Measurements from ENCODE around the gene DUSP7. TPM values are rescaled to one million over a fixed set of nuclear protein-coding genes. Genes with fewer than 3 reads are reported as not detected.

The DUSP7 gene
- total RNA-seq, 1 experiment from 2014 or later: 18.8 TPM

DNA sequence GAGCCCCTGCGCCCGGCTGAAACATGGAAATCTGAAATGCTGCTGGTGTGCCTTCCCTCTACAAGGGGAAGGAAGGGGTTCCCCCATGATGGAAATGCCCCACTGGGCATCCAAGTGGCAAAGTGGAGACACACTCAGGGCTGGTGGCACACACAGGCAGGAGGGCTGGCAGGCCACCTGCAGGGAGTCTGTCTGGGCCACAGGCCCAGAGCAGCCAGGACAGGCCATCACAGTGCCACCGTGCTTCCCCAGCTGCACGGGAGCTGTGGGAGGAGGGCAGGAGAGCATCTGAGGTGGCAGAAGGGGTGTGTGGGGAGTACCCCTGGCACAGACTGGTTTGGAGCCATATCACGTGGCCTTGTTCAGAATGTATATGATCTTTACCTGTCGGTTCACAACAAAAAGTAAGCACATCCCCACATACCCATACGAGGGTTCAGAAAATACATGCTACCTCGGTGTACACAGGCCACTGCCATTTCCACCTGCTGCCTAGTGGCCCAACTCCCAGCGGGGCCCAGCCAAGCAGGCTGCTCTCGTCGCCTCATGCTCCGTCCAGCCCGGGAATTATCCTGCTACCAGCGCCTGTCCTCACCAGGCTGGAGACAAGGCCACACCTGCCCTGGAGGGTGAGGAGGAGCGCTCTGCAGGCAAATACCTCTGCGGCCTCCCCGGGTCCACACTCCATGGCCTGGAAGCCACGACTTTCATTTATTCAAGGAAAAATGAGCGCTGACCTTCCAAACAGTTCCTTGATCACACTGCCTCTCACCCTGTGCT is 22.6 kb upstream of the DUSP7 start:
- ATAC-seq (no peak), DNase-seq (ENCODE audit: low spot score) (no peak)
- POLR2A ChIA-PET: no interaction called here
- CTCF ChIA-PET: interaction anchor here (0.6 to 3.3 kb wide), 8 partner anchors 15 to 74 kb away, joined by 3 to 20 read pairs (median 4); no protein-coding TSS in a partner anchor
- Mint-ChIP-seq H3K36me3 (peaks cover 14% of the 10 kb centered on the region; the same call in 1 of the 2 replicates), H3K9me3 (no peaks in the 10 kb centered on the region), H3K4me1 (no peaks in the 10 kb centered on the region), H3K27me3 (ENCODE audit: low read depth) (no peaks in the 10 kb centered on the region), H3K4me3 (no peak overlapping the region), H3K27ac (no peak overlapping the region)
- TF ChIP-seq NFATC4 (CRISPR knock-in tag; IDR thresholded peaks at IDR 0.05) (no peak), TCF7 (CRISPR knock-in tag; IDR thresholded peaks at IDR 0.05; ENCODE audit: low read depth) (no peak), ZNF232 (CRISPR knock-in tag; IDR thresholded peaks at IDR 0.05) (no peak), OVOL2 (CRISPR knock-in tag; IDR thresholded peaks at IDR 0.05; ENCODE audit: borderline replicate concordance) (no peak), ZNF138 (CRISPR knock-in tag; conservative IDR thresholded peaks at IDR 0.05) (no peak)
- TF ChIP-seq, protein P1, sequence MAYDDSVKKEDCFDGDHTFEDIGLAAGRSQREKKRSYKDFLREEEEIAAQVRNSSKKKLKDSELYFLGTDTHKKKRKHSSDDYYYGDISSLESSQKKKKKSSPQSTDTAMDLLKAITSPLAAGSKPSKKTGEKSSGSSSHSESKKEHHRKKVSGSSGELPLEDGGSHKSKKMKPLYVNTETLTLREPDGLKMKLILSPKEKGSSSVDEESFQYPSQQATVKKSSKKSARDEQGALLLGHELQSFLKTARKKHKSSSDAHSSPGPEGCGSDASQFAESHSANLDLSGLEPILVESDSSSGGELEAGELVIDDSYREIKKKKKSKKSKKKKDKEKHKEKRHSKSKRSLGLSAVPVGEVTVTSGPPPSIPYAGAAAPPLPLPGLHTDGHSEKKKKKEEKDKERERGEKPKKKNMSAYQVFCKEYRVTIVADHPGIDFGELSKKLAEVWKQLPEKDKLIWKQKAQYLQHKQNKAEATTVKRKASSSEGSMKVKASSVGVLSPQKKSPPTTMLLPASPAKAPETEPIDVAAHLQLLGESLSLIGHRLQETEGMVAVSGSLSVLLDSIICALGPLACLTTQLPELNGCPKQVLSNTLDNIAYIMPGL (CRISPR knock-in tag; IDR thresholded peaks at IDR 0.05): no peak
- TF ChIP-seq, protein P2, sequence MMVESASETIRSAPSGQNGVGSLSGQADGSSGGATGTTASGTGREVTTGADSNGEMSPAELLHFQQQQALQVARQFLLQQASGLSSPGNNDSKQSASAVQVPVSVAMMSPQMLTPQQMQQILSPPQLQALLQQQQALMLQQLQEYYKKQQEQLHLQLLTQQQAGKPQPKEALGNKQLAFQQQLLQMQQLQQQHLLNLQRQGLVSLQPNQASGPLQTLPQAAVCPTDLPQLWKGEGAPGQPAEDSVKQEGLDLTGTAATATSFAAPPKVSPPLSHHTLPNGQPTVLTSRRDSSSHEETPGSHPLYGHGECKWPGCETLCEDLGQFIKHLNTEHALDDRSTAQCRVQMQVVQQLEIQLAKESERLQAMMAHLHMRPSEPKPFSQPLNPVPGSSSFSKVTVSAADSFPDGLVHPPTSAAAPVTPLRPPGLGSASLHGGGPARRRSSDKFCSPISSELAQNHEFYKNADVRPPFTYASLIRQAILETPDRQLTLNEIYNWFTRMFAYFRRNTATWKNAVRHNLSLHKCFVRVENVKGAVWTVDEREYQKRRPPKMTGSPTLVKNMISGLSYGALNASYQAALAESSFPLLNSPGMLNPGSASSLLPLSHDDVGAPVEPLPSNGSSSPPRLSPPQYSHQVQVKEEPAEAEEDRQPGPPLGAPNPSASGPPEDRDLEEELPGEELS (CRISPR knock-in tag; IDR thresholded peaks at IDR 0.05): no peak
- TF ChIP-seq, protein P3, sequence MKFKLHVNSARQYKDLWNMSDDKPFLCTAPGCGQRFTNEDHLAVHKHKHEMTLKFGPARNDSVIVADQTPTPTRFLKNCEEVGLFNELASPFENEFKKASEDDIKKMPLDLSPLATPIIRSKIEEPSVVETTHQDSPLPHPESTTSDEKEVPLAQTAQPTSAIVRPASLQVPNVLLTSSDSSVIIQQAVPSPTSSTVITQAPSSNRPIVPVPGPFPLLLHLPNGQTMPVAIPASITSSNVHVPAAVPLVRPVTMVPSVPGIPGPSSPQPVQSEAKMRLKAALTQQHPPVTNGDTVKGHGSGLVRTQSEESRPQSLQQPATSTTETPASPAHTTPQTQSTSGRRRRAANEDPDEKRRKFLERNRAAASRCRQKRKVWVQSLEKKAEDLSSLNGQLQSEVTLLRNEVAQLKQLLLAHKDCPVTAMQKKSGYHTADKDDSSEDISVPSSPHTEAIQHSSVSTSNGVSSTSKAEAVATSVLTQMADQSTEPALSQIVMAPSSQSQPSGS (CRISPR knock-in tag; IDR thresholded peaks at IDR 0.05; ENCODE audit: borderline replicate concordance, low read depth): no peak
- TF ChIP-seq, protein P4, sequence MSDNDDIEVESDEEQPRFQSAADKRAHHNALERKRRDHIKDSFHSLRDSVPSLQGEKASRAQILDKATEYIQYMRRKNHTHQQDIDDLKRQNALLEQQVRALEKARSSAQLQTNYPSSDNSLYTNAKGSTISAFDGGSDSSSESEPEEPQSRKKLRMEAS (CRISPR knock-in tag; IDR thresholded peaks at IDR 0.05): no peak
- TF ChIP-seq, protein P5, sequence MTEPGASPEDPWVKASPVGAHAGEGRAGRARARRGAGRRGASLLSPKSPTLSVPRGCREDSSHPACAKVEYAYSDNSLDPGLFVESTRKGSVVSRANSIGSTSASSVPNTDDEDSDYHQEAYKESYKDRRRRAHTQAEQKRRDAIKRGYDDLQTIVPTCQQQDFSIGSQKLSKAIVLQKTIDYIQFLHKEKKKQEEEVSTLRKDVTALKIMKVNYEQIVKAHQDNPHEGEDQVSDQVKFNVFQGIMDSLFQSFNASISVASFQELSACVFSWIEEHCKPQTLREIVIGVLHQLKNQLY (CRISPR knock-in tag; IDR thresholded peaks at IDR 0.05): no peak

DNA sequence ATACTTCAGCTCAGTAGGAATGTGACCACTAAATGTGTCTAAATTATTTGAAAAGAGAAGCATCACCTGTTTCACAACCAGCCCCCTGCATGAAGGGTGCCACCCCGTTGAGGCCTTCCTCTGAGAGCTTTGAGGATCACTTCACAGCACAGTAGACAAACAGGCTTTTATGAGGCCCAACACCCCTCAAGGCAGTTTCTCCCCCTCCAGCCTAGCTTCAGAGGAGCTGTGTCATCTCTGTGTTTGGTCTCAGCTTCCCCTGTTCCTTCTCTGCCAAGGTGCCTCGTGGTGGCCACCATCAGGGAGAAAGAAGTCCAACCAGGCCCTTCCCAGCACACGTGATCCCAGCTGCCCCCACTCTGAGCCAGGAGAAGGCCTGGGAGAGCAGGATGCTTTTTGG is 21.6 kb upstream of the DUSP7 start:
- no peak for ATAC-seq
- no peak overlapping the region for H3K27ac Mint-ChIP-seq

DNA sequence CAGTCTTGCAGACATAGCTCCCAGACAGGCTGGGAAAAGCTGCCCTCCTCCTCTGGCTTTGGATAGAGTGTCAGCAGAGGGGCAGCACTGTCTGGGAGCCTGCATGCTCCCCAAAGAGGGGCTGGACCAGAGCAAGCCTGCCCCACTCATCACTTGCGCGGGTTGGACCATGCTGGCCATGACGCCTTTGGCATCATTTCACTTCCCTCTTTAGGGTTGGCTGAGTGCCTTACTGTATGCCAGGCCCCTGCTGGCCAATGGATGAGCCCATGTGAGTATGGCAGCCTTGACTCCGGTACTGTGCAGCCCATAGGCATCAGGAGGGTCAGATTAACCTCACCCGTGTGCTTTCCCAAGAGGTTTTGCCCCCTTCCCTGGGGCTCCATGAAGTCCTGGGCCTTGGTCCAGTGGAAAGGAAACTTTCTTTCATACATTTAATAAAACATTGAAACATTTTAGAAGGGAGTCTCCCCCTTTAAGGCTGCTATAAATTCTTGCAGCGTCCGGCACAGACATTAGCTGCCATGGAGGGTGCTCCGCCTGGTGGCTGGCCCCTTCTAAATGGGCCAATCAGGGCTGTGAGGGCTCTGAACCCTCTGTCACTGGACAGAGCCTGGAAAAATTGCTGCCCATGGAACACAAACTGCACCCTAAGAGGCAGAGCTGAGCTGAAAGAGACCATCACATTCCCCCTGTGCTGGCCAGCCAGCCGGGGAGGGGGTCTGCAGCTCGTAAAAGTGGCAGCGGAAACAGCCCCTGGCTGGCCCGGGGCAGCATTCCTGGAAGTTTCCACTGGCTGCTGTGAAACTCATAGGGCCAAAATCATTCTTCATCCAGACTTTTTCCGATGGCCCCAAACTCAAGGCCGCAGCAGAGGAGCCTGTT is 20.8 kb upstream of the DUSP7 start:
- POLR2A ChIA-PET: no interaction called here
- DNase-seq (ENCODE audit: low spot score): no peak
- no peaks in the 10 kb centered on the region for H3K27me3 Mint-ChIP-seq (ENCODE audit: low read depth)
- CTCF ChIA-PET: interaction anchor here (0.5 to 3.3 kb wide), 5 partner anchors 20 to 1456 kb away, joined by 3 to 20 read pairs (median 6); partner anchors contain the start of gene DUSP7
- no peaks in the 10 kb centered on the region for H3K9me3 Mint-ChIP-seq
- ATAC-seq: no peak; the same call in 1 of the 2 replicates
- H3K4me3 Mint-ChIP-seq: no peak overlapping the region
- peaks cover 16% of the 10 kb centered on the region; the same call in 1 of the 2 replicates for H3K36me3 Mint-ChIP-seq
- no peaks in the 10 kb centered on the region for H3K4me1 Mint-ChIP-seq
- no peak overlapping the region for H3K27ac Mint-ChIP-seq
- TF ChIP-seq, protein P6, sequence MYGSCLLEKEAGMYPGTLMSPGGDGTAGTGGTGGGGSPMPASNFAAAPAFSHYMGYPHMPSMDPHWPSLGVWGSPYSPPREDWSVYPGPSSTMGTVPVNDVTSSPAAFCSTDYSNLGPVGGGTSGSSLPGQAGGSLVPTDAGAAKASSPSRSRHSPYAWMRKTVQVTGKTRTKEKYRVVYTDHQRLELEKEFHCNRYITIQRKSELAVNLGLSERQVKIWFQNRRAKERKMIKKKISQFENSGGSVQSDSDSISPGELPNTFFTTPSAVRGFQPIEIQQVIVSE (CRISPR knock-in tag; IDR thresholded peaks at IDR 0.05; ENCODE audit: borderline replicate concordance): no peak
- TF ChIP-seq HMGA2 (CRISPR knock-in tag; IDR thresholded peaks at IDR 0.05): no peak
- TF ChIP-seq, protein P7, sequence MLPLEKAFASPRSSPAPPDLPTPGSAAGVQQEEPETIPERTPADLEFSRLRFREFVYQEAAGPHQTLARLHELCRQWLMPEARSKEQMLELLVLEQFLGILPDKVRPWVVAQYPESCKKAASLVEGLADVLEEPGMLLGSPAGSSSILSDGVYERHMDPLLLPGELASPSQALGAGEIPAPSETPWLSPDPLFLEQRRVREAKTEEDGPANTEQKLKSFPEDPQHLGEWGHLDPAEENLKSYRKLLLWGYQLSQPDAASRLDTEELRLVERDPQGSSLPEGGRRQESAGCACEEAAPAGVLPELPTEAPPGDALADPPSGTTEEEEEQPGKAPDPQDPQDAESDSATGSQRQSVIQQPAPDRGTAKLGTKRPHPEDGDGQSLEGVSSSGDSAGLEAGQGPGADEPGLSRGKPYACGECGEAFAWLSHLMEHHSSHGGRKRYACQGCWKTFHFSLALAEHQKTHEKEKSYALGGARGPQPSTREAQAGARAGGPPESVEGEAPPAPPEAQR (CRISPR knock-in tag; IDR thresholded peaks at IDR 0.05): no peak
- TF ChIP-seq, protein P8, sequence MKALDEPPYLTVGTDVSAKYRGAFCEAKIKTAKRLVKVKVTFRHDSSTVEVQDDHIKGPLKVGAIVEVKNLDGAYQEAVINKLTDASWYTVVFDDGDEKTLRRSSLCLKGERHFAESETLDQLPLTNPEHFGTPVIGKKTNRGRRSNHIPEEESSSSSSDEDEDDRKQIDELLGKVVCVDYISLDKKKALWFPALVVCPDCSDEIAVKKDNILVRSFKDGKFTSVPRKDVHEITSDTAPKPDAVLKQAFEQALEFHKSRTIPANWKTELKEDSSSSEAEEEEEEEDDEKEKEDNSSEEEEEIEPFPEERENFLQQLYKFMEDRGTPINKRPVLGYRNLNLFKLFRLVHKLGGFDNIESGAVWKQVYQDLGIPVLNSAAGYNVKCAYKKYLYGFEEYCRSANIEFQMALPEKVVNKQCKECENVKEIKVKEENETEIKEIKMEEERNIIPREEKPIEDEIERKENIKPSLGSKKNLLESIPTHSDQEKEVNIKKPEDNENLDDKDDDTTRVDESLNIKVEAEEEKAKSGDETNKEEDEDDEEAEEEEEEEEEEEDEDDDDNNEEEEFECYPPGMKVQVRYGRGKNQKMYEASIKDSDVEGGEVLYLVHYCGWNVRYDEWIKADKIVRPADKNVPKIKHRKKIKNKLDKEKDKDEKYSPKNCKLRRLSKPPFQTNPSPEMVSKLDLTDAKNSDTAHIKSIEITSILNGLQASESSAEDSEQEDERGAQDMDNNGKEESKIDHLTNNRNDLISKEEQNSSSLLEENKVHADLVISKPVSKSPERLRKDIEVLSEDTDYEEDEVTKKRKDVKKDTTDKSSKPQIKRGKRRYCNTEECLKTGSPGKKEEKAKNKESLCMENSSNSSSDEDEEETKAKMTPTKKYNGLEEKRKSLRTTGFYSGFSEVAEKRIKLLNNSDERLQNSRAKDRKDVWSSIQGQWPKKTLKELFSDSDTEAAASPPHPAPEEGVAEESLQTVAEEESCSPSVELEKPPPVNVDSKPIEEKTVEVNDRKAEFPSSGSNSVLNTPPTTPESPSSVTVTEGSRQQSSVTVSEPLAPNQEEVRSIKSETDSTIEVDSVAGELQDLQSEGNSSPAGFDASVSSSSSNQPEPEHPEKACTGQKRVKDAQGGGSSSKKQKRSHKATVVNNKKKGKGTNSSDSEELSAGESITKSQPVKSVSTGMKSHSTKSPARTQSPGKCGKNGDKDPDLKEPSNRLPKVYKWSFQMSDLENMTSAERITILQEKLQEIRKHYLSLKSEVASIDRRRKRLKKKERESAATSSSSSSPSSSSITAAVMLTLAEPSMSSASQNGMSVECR (CRISPR knock-in tag; IDR thresholded peaks at IDR 0.05; ENCODE audit: borderline replicate concordance): no peak

More for the DNA sequence above, 21.6 kb upstream of the DUSP7 start:
- no peak for DNase-seq (ENCODE audit: low spot score)
- no peaks in the 10 kb centered on the region for H3K9me3 Mint-ChIP-seq
- no peak for TF ChIP-seq ZNF423 (CRISPR knock-in tag; IDR thresholded peaks at IDR 0.05)
- H3K4me3 Mint-ChIP-seq: no peak overlapping the region
- POLR2A ChIA-PET: no interaction called here
- H3K4me1 Mint-ChIP-seq: no peaks in the 10 kb centered on the region
- H3K36me3 Mint-ChIP-seq: peaks cover 16% of the 10 kb centered on the region; the same call in 1 of the 2 replicates
- CTCF ChIA-PET: interaction anchor here (0.8 to 3.3 kb wide), 6 partner anchors 17 to 73 kb away, joined by 3 to 20 read pairs (median 5); partner anchors contain the start of gene DUSP7
- H3K27me3 Mint-ChIP-seq (ENCODE audit: low read depth): no peaks in the 10 kb centered on the region

Data from WTC11 (cell line).